ENCODE results near the gene THBS2.

GRCh38 chr6:169213814-169214520 lies 39.7 kb downstream of the THBS2 start:
- no peak for TF ChIP-seq POLR2AphosphoS5 (IDR thresholded peaks at IDR 0.05; ENCODE audit: low read depth, low read length)
- no peak for TF ChIP-seq POLR2A (IDR thresholded peaks at IDR 0.05; ENCODE audit: borderline replicate concordance, extremely low read depth, insufficient read depth, insufficient read length)

Measured in HCT116 (cell line).